Endothelial cell (in vitro differentiated cells): ENCODE results near the gene MINAR2. TPM values are rescaled to one million over a fixed set of nuclear protein-coding genes. Genes with fewer than 3 reads are reported as not detected.

Experiments
- DNase-seq: peaks from one replicate; pipeline ENCODE4 v3.0.0; 2021; ENCODE audit warnings: low spot score
- H3K27ac Mint-ChIP-seq: one replicate; pipeline ENCODE4 v1.8.0; 2021; ENCODE audit warnings: mixed read lengths, inconsistent platforms; ENCODE audit not compliant: unreplicated experiment
- H3K27me3 Mint-ChIP-seq: one replicate; pipeline ENCODE4 v1.8.0; 2021; ENCODE audit warnings: mild to moderate bottlenecking, moderate library complexity, mixed read lengths, inconsistent platforms; ENCODE audit not compliant: unreplicated experiment
- H3K36me3 Mint-ChIP-seq: one replicate; pipeline ENCODE4 v1.8.0; 2021; ENCODE audit warnings: mild to moderate bottlenecking, low read depth, mixed read lengths, inconsistent platforms; ENCODE audit not compliant: unreplicated experiment
- H3K4me1 Mint-ChIP-seq: one replicate; pipeline ENCODE4 v1.8.0; 2021; ENCODE audit warnings: mild to moderate bottlenecking, mixed read lengths, inconsistent platforms; ENCODE audit not compliant: unreplicated experiment
- H3K4me3 Mint-ChIP-seq: one replicate; pipeline ENCODE4 v1.8.0; 2021; ENCODE audit warnings: mild to moderate bottlenecking, mixed read lengths, inconsistent platforms; ENCODE audit not compliant: unreplicated experiment
- H3K9me3 Mint-ChIP-seq: one replicate; pipeline ENCODE4 v1.8.0; 2021; ENCODE audit warnings: mixed read lengths, inconsistent platforms; ENCODE audit not compliant: unreplicated experiment
- total RNA-seq: library from RNA; stranded (reverse); fragmentation: NEBNext Ultra II Directional; extraction: Animal tissue kit (Norgen Biotek cat#: 25700); gene quantifications from one replicate; pipeline ENCODE4 v1.2.1, GENCODE V29; 2021; ENCODE audit not compliant: unreplicated experiment
- TF ChIP-seq, protein P1 (sequence below): fragments of 200-600 bp; sonication (generic); IDR thresholded peaks from one replicate; pipeline ENCODE4 v1.5.0; 2021; ENCODE audit warnings: antibody characterized with exemption; ENCODE audit not compliant: unreplicated experiment

MINAR2 gene
- total RNA-seq, 1 donor from 2014 or later, result not detected

DNA sequence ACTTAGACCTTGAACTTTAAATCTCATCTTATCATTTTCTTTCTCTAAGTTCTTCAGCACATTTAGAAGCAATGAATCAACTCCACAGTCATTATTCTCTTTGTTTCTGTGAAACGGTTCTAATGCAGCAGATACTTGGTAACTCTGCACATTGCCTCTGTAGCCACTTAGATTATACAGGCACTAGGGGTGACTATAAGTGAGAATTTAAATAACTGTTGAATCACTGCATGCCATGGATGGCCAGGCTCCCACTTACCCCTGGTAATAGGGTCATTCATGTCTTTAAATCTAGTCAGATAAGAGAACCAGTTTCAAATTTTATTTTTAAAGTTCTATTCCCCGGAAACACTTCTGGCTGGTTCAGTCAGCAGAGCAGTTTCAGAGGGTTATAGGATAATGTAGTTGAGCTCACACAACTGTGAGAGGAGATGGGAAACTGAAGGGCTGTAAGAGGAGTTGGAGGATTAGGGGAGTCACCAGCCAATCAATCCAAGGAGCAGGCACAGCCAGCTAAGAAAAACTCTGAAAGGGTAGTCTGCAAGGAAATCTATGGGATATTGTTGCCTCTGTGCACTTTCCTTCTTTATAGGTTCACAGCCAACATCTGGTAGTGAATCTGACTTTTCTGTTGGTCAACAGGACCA is 4.2 kb upstream of the MINAR2 start:
- H3K9me3 Mint-ChIP-seq, result no peaks in the 10 kb centered on the region
- no peaks in the 10 kb centered on the region for H3K36me3 Mint-ChIP-seq
- DNase-seq, result no peak
- no peaks in the 10 kb centered on the region for H3K27me3 Mint-ChIP-seq
- no peaks in the 10 kb centered on the region for H3K4me1 Mint-ChIP-seq
- TF ChIP-seq, protein P1, sequence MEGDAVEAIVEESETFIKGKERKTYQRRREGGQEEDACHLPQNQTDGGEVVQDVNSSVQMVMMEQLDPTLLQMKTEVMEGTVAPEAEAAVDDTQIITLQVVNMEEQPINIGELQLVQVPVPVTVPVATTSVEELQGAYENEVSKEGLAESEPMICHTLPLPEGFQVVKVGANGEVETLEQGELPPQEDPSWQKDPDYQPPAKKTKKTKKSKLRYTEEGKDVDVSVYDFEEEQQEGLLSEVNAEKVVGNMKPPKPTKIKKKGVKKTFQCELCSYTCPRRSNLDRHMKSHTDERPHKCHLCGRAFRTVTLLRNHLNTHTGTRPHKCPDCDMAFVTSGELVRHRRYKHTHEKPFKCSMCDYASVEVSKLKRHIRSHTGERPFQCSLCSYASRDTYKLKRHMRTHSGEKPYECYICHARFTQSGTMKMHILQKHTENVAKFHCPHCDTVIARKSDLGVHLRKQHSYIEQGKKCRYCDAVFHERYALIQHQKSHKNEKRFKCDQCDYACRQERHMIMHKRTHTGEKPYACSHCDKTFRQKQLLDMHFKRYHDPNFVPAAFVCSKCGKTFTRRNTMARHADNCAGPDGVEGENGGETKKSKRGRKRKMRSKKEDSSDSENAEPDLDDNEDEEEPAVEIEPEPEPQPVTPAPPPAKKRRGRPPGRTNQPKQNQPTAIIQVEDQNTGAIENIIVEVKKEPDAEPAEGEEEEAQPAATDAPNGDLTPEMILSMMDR, result no peak
- no peak overlapping the region for H3K27ac Mint-ChIP-seq
- no peak overlapping the region for H3K4me3 Mint-ChIP-seq

DNA sequence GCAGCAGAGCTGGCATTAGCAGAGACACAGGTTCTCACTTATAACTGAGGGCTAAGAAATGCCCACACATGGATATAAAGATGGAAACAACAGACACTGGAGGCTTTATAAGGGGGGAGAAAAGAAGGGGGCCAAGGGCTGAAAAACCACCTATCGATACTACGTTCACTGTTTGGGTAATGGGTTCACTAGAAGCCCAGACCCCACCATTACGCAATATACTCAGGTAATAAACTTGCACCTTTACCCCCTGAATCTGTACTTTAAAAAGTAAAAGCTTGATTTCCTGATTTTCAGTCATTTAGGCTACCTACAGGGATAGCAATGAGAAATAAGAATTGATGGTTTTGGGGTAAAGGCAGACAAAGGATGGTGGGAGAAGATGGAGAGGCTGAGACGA is 1.9 kb upstream of the MINAR2 start:
- Mint-ChIP-seq H3K4me1 (no peaks in the 10 kb centered on the region), H3K27me3 (no peaks in the 10 kb centered on the region), H3K4me3 (no peak overlapping the region), H3K27ac (no peak overlapping the region), H3K9me3 (no peaks in the 10 kb centered on the region), H3K36me3 (no peaks in the 10 kb centered on the region)
- TF ChIP-seq, protein P1, result no peak
- no peak for DNase-seq

DNA sequence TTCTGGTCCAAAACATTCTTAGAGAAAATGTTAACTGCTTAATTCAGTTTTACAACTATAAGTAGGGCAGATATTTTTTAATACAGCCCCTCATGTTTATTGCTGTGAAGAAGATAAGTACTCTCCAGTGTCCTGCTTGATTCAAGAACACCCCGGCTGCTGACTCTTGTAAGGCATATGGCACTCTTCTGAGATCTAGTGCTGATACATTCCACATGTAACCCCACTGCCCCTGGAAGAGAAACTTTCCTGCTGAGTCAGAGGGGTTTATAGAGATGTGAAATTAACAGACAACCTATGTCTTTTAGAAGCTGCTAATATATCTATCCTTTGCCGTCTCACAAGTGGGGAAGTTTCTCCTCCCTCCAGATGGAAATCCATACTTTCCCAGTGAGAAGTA is 1.0 kb upstream of the MINAR2 start:
- Mint-ChIP-seq H3K27me3 (no peaks in the 10 kb centered on the region), H3K27ac (no peak overlapping the region), H3K4me3 (no peak overlapping the region), H3K4me1 (no peaks in the 10 kb centered on the region), H3K9me3 (no peaks in the 10 kb centered on the region), H3K36me3 (no peaks in the 10 kb centered on the region)
- TF ChIP-seq, protein P1, result no peak
- DNase-seq, result no peak

DNA sequence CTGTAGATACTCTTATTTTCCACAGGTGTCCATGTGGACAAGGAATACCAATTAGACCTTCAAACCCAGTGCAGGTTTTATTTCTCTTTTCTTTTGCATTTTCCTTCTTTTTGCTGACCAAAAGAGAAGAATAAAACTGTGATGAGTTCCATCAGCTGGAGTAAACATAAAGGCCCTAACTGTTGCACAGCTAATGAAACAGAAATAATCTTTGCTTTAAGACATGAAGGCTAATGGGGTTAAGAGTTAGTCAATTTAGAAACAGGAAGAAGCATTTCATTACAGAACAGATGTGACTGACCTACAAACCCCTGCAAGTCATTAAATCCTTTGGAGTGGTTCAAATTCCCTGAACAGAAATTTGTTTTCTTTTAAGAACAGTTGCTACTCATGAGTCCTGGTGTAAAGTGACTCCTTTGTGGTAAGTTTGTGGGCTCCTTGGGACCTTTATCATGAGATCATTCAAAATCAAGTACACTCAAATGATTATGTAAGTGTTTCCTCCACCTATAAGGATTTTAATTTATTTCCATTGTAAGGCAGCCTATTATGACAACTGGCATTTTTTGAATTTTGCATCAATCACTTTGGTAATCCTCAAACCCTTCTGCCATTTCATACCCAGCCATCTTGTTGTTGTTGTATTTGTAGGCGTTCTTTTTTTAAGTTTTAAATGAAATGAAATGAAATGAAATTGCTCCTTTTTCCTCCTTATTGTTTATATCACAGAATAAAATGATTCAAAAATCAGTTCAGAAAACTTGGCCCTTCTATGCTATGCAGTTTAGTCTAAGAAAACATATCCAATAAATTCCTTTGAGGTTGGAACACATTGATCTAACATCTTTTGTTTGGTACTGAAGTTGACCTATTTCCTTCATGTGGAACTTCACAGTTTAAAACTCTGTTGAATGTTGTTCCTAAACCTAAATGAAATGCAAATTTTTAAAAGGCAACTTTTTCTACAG is 1.3 kb downstream of the MINAR2 start:
- H3K4me3 Mint-ChIP-seq, result no peak overlapping the region
- H3K27ac Mint-ChIP-seq, result no peak overlapping the region
- H3K36me3 Mint-ChIP-seq, result no peaks in the 10 kb centered on the region
- TF ChIP-seq, protein P1, result no peak
- H3K9me3 Mint-ChIP-seq, result no peaks in the 10 kb centered on the region
- H3K27me3 Mint-ChIP-seq, result no peaks in the 10 kb centered on the region
- no peak for DNase-seq
- H3K4me1 Mint-ChIP-seq, result no peaks in the 10 kb centered on the region
